Measurements from ENCODE around the gene TAOK2. TPM values are rescaled to one million over a fixed set of nuclear protein-coding genes. Genes with fewer than 3 reads are reported as not detected.
A peak's percentile ranks its signal among the peaks of the same experiment; 100 is the strongest.

Gene TAOK2
- polyA plus RNA-seq, 3 donors: 51.0 to 56.5 (median 53.1) TPM

- peak; percentile 91 for DNase-seq
These were observed 12.0 kb upstream of the TAOK2 start, which contains the start of gene TMEM219 for GRCh38 chr16:29961479-29962343. TSS of gene TMEM219 (plus strand) at chr16:29962079. CDS start at chr16:29963144, 1,065 bp downstream.

- DNase-seq: no peak
These were observed 11.2 kb upstream of the TAOK2 start for GRCh38 chr16:29962344-29962994.

- no peak for DNase-seq
These were observed 10.5 kb upstream of the TAOK2 start for GRCh38 chr16:29963021-29963743.

GRCh38 chr16:29968205-29968604, 5.5 kb upstream of the TAOK2 start:
- DNase-seq: no peak

DNA sequence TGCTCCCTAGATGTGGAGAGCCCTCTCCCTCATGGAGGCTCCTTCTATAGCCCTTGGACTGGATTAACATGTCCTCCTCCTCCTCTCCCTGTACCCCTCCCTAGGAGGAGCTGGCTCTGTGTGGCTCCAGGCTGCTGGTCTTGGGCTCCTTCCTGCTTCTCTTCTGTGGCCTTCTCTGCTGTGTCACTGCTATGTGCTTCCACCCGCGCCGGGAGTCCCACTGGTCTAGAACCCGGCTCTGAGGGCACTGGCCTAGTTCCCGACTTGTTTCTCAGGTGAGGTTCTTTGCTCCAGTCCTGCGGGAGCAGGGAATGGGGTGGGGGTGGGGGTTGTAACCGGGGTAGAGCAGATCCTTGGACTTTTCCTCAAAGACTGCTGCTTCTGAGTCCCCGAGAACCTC, 2.4 kb upstream of the TAOK2 start:
- DNase-seq: no peak

DNA sequence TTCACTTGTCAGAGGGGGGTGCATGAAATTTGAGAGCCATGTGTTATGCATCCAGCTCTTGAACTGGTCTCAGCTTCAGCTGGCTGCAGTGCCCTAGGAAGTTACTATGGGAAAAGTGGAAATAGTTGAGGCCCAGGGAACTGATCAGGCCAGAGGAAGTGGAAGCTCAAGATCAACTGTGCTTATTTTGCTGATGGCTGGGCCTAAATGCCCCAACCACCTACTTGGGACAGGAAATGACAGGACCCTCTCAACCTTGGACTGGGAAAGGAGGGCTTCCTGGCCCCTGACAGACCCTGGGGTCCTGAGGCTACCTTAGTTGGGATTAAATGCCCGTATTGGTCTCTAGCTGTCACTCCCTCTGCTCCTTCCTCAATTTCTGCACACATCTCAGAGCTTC, 1.2 kb upstream of the TAOK2 start:
- DNase-seq: no peak

DNA sequence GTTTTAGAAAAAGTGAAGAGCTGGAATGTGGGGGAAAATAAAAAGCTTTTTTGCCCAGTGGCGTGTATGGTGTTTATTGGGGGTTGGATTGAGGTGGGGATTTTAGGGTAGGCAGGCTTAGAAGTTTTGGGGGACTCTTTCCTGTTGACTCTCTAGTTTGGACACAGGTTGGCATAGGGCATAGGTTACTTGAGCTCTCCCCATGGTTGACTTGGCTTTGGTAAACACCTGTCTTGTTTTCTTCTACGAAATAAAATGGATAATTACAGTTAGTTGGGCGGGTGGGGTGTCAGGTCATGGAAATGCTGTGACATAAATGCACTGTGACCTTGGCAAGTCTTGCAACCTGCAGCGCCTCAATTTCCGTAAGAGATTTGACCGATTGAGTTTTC, 680 bp upstream of the TAOK2 start:
- no peak for DNase-seq

- no peak for DNase-seq
These were observed 844 bp downstream of the TAOK2 start for GRCh38 chr16:29974291-29975133.

DNA sequence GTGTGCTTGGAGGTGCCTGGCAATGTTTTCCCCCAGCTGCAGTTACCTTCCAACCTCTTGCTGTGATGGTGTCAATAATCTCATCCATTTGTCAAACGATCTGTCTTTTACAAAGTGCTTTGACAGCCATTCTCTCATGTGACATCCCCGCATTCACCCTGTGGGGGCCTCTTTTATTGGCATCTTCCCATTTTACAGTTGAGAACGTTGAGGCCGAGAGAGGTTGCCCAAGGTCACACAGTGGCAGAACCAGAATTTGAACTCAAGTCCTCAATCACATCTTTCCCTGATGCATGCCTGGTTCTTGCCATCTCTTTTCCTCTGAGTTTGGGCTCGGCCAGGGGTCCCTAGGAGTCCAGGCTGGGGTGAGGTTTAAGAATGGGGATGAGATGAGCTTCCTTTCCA, 1.5 kb downstream of the TAOK2 start:
- no peak for DNase-seq

- no peak for DNase-seq
These were observed 2.3 kb downstream of the TAOK2 start for GRCh38 chr16:29975811-29976511.

- DNase-seq: no peak
These were observed 3.6 kb downstream of the TAOK2 start for GRCh38 chr16:29977063-29977825.

DNA sequence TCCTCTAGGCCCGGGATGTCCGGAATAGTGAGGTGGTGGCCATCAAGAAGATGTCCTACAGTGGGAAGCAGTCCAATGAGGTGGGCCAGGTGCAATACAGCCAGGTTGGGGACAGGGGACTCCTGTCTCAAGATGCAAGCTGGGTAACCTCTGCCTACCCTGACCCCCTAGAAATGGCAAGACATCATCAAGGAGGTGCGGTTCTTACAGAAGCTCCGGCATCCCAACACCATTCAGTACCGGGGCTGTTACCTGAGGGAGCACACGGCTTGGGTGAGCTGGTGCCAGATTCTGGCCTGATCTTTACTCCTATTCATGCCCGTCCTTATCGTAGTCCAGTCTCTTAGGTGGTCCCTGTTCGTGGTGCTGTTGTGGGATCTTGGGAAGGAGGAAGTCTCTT, 4.4 kb downstream of the TAOK2 start:
- DNase-seq: no peak

DNA sequence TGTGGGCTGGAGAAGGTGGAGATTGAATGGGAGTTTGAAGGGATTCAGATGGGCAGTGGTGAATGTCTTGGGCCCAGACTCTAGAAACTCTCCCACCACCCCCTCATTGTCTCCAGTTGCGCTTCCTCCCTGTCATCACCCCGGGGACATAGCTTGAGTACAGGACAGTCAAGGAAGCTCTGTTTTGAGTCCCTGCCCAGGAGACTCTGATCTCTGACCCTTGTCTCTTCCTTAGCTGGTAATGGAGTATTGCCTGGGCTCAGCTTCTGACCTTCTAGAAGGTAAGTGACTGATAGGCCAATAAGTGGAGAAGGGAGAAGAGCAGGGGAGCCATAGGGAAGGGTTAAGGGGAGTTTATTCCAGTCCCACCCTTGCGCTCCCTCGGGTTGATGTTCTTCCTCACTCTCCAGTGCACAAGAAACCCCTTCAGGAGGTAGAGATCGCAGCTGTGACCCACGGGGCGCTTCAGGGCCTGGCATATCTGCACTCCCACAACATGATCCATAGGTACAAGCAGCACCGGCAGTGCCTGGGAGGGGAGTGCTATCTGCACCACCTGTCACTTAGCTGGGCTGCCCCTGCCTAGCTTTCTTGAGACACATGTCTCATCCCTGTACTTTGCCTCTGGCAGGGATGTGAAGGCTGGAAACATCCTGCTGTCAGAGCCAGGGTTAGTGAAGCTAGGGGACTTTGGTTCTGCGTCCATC, 5.0 kb downstream of the TAOK2 start:
- no peak for DNase-seq

- no peak for DNase-seq
These were observed 9.1 kb downstream of the TAOK2 start for GRCh38 chr16:29982560-29983419.

GRCh38 chr16:29983420-29984136, 9.9 kb downstream of the TAOK2 start:
- DNase-seq: no peak

DNA sequence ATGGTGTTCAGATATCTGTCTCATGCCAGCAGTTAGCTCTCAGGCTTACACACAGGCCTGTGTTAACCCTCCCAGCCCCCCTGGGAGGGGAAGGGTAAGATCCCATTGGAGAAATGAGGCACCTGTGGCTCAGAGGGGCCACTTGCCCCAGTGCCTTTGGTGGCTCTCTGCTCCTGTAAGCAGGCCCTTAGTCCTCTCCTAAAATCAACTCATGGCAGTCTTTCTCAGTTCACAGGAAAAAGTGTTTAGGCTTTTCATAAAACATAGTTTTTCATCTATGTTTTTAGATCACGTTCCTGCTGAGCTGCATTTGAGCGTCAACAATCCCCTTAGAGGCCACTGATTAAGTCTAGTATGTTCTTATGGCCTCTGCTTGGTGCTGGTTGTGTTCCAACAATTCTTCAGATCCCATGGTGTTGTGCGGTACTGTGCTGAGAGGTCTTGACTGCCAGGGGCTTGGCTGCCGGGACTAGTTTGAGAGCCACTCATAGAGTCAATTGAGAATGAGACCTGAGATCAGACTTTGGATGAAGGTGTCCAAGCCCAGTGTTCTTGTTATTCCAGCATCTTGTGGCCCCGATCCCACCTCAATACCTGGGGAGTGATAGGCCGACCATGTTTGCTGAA, 10.6 kb downstream of the TAOK2 start:
- DNase-seq: no peak

- DNase-seq: no peak
These were observed 11.1 kb downstream of the TAOK2 start for GRCh38 chr16:29984764-29985147.

Data from renal pelvis (tissue), 4 donors.